GM18517 (cell line): Measurements from ENCODE around the gene ADGRA1.

ENCODE experiments used
- ATAC-seq: cut with Tn5 transposase; IDR thresholded peaks from one replicate; pipeline ENCODE4 v1.9.1; 2021; ENCODE audit warnings: mild to moderate bottlenecking, moderate library complexity; ENCODE audit not compliant: unreplicated experiment

The ADGRA1 gene

DNA sequence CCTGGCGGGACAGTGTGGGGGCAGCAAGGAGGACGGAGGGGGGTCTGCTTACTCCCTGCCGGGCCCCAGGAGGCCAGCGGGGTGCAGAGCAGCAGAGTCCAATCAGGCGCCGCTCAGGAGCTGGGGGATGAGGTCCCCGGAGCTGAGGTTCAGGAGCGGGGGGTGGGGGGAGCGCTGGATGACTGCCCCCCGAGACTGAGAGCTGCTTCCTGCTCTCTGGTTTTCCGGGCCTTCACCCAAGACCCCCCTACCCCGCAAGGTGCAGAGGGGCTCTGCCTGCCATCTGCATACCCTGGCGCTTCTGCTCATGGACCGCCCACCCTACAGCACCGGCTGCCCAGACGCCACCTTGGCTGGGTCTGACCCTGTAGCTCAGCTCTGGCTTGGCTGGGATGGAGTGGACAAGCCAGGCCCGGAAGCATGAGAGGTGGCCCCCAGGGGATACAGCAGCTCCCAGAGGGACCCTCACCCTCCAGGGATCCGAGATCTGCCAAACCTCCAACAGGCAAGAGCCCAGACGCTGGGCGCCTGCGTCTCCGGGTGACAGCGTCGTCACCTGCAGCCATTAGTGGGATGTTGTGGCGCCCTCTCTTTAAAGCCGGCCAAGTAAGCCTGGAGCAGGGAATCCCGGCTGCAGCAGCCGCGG lies 73.2 kb downstream of the ADGRA1 start:
- no peak for ATAC-seq

DNA sequence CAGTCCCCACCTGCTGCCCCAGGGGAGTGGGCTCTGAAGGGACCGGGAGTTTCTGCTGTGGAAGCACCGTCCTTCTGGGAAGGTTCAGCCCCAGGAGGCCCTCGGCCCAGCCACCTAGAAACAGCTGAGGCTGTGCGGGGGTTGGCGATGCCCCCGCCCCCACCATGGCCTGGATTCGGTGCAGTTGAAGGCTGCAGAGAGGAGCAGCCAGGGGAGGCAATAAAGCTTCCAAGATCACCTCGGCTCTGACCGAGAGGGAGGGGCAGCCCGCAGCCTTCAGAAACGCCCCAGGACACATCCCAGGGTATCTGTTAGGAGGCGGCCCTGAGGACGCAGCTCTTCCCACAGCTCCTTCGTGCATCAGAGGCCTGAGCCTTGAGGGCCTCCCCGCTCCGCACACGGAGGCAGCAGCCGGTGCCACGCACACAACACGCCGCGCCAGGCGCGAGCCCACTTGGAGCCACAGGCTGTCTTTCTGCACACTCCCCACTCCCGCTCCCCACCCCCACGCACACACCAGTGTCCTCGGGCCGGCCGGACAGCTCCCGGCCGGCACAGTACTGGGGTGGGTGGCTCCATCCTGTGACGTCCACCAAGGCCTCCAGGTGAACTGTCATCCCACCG lies 73.9 kb downstream of the ADGRA1 start:
- ATAC-seq, result no peak

GRCh38 chr10:133162178-133162909 lies 74.6 kb downstream of the ADGRA1 start:
- no peak for ATAC-seq

GRCh38 chr10:133162910-133163856 lies 75.5 kb downstream of the ADGRA1 start:
- ATAC-seq, result no peak

- ATAC-seq, result no peak
These were observed 76.4 kb downstream of the ADGRA1 start for GRCh38 chr10:133163889-133164815.

DNA sequence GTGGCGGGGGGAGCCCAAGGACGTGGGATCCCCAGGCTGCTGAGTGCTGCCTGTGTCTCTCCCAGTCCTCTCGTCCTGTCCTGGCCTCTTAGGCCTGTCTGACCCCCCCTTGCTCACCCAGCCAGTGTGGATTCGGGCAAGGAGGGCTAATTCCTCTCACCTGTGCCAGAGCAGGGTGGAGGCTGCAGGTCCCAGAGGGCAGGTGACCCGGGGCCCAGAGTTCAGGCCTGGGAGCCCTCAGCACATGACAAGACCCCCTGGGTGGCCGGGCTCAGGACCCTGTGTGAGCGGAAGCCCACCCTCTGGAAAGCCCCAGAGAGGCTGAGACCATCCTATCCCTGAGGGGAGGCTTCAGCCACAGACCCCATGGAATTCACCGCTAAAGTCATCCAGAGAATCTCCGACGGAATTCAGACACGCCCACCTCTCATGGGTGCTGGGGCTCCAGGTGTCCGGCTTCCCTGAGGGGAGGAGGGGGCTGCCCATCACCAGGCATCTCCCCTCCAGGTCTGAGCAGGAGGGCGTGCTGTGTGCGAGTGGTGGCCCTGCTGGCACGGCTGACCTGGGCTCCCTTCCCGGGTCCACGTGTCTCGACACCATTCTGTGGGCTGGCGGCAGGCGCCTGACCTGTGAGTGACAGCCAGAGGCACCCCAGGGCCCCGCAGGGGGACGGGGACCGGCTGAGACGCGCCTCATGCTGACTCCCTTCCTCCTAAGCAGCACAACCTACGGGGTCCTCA lies 77.3 kb downstream of the ADGRA1 start:
- ATAC-seq, result no peak

DNA sequence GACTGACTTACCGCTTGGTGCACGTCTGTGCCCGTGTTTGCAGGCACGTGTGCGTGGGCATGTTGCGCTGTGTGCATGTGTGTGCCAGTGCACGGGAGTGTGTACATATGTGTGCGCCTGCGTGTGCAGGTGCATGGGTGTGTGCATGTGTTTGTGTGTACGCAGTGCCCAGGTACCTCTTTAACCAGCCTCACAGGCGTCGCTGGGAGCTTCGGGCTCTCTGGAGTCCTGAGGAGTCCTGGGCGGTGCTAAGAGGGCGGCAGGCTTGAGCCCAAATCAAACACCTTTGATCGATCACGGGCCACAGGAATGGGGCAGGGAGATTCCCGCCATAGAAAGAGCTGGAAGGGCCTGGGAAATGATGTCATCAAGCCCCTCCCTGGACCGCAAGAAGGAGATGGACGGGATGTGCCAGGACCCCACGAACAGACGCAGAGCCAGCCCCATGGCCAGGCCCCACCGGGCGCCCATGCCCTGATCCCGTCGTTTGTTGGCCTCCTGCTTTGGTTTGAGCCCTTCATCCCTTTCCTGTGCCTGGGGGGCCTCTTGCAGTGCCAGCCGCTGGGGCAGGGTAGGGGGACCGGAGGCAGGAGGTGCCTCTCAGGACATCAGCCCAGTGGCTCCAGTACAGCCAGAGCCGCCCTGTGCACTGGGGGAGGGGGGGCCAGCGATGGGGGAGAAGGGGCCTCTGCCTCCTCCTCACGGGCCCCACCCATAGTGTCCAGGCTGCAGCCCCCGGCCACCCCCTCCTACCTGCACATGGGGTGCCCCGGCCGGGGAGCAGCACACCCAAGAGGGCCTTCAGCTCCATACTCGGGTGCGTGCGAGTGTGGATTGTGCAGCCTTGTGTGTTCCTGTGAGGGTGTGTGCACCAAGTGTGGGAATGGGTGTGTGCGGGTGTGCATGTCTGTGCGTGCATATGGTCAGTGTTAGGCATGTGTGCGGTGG lies 78.1 kb downstream of the ADGRA1 start:
- ATAC-seq, result no peak

- no peak for ATAC-seq
These were observed 78.7 kb downstream of the ADGRA1 start for GRCh38 chr10:133166504-133166827.

GRCh38 chr10:133166828-133167692 lies 79.3 kb downstream of the ADGRA1 start:
- ATAC-seq, result no peak

DNA sequence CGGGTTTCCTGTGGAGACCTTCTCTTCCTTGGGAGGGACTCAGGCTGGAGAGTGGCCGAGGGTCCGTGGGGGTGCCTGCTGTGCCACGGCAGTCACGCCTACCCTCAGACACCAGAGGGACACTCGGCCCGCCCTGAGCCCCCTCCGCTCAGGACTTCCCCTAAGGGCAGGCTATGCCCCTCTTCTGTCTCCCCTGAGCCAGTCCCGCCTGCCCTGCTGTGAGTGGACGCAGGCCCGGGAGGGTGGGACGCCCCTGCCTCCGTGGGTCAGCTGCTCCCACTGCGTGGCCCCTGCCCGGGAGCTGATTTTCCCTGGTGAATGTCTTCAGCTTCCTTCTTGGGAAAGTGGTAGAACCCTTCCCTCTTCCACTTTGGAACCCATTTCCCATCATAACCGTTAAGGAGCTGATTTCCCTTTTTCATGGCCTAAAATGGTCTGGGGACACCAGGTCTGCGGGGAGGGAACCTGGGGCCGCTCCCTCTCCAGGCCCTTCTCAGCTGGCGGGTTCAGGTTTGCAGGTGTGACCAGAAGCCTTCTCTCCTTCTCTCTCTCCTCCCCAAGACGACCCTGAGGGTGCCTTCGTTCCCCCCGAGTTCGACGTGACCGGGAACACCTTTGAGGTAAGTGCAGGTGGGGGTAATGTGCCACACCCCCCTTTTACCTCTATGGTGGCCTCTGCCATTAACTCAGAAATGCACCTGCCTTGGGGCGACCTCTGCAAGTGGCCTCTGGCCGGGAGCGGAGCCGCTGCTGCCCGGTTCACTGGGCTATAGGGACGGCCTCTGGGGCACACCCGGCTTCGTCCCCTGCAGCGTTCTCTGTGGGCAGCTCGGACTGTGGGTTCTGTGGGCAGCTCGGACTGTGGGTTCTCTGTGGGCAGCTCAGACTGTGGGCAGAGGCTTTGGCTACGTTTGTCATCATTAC lies 80.2 kb downstream of the ADGRA1 start:
- ATAC-seq, result no peak

GRCh38 chr10:133168617-133169031 lies 80.9 kb downstream of the ADGRA1 start:
- ATAC-seq, result no peak

GRCh38 chr10:133169173-133169947 lies 81.6 kb downstream of the ADGRA1 start:
- no peak for ATAC-seq

GRCh38 chr10:133170092-133170491 lies 82.4 kb downstream of the ADGRA1 start:
- ATAC-seq, result no peak

DNA sequence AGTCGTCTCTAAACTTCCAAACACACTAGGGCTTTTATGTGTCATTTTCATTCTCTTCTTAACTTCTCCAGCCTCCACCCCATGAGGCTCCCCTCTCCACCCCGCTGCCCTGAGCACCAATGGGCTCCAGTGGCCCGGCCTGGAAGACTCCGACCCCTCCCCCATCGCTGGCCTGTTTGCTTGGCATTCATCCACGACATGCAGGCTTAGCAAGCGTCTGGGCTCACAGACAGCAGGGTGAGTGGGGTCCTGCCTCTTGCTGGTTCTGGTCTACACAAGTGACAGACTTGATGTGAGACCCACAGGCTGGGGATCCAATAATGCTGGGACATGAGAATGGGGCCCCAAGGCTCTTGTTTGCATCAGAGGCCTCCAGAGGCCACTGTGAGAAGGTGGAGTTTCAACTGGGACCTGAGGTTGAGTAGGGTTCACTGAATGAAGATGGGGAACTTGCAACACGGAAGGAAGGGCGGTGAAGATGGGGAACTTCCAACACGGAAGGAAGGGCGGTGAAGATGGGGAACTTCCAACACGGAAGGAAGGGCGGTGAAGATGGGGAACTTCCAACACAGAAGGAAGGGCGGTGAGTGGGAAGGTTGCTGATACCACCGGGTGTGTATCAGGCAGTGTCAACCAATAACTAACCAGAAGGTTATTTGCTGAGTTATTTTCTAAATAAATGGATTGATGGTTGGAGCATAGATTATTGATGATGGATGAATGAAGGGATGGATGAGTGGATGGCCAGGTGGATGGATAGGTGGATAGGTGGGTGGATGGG lies 86.3 kb downstream of the ADGRA1 start:
- no peak for ATAC-seq
